AG10803 (cell line): ENCODE data around the gene VWA2.

Experiments used
- DNase-seq: peaks from one replicate; pipeline ENCODE4 v3.0.0; 2010; ENCODE audit warnings: low read depth
- H3K4me3 ChIP-seq: 2 replicates; pipeline ENCODE4 v1.5.1; 2011; ENCODE audit warnings: mild to moderate bottlenecking, low read length, control low read depth
- TF ChIP-seq, protein P1 (sequence below): conservative IDR thresholded peaks from 2 replicates; pipeline ENCODE4 v1.5.1; 2011; ENCODE audit warnings: mild to moderate bottlenecking, low read length, control low read depth, inconsistent platforms

VWA2 gene

DNA sequence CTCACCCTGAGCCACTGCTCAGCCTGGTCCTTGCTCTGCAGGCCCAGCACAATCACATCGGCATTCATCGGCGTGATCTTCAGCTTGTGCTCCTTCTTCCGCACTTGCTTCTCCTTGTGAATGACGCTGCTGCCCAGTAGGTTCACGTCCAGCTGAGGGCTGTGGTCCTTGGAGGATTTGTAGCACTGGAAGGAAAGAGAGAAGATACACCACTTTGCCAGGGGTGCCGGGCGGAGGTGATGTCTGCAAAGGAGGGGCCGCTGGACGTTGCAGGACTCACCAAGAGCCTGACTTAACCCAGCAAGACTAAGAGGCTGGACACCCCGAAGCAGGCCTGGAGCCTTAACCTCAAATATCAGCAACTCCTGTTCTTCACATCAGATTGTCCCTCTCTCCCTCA, 74.8 kb downstream of the VWA2 start:
- TF ChIP-seq, protein P1, sequence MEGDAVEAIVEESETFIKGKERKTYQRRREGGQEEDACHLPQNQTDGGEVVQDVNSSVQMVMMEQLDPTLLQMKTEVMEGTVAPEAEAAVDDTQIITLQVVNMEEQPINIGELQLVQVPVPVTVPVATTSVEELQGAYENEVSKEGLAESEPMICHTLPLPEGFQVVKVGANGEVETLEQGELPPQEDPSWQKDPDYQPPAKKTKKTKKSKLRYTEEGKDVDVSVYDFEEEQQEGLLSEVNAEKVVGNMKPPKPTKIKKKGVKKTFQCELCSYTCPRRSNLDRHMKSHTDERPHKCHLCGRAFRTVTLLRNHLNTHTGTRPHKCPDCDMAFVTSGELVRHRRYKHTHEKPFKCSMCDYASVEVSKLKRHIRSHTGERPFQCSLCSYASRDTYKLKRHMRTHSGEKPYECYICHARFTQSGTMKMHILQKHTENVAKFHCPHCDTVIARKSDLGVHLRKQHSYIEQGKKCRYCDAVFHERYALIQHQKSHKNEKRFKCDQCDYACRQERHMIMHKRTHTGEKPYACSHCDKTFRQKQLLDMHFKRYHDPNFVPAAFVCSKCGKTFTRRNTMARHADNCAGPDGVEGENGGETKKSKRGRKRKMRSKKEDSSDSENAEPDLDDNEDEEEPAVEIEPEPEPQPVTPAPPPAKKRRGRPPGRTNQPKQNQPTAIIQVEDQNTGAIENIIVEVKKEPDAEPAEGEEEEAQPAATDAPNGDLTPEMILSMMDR, result no peak
- no peak overlapping the region for H3K4me3 ChIP-seq
- no peak for DNase-seq

DNA sequence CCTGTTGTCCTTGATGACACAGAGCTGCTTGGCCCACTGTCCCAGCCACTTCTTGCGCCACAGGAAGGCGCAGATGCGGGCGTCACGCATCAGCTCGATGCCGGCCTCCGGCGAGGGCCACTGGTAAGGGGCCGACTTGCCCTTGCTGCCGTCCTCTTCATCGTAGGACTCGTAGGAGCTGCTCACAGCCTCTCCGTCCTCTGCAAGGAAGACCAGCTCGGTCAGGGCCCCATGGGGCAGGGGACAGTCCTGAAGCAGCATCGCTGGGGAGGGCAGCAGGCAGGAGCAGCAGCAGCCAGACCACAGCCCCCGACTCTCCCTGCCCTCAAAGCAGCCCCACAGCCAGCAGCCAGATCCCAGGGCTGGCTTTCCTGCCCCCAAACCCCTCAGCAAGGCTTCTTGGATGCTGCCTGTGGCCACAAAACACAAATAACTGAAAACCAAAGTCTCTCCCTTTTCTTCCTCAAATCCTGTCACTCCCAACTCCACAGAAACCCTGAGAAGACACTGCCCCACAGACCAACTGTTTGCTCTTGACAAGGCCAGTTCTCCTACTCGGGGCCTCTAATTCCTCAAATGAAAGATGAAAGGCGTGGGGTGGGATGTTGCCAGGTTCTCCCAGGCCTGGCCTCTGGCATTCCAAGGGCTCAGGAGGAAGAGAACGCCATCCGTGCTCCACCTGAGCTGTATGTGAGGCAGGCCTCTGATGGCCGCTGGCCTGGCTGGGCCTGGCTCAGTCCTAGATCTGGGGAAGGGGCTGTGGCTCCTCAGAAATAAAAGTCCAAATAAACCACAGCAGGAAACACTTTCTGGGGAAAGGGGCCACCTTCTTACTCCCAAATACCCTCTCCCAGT, 76.7 kb downstream of the VWA2 start:
- H3K4me3 ChIP-seq, result no peak overlapping the region
- TF ChIP-seq, protein P1, result no peak
- no peak for DNase-seq

DNA sequence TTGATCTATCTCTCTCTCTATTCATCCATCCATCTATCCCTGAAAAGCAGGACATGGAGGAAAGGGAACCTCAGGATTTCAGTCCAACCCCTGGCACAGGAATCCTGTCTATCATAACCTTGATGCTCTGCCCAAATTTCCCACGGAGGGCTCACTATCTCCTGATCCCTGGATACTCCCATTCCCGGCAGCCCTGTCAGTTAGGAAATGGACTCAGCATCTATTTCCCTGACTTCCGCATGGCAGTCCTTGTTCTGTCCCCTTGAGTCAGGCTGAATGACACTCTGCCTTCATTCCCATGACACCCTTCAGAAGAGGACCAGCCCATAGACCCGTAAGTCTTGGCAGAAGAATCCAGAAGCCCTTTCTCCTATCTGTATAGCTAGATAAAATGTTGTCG, 77.7 kb downstream of the VWA2 start:
- TF ChIP-seq, protein P1, result no peak
- no peak overlapping the region for H3K4me3 ChIP-seq
- DNase-seq, result no peak

DNA sequence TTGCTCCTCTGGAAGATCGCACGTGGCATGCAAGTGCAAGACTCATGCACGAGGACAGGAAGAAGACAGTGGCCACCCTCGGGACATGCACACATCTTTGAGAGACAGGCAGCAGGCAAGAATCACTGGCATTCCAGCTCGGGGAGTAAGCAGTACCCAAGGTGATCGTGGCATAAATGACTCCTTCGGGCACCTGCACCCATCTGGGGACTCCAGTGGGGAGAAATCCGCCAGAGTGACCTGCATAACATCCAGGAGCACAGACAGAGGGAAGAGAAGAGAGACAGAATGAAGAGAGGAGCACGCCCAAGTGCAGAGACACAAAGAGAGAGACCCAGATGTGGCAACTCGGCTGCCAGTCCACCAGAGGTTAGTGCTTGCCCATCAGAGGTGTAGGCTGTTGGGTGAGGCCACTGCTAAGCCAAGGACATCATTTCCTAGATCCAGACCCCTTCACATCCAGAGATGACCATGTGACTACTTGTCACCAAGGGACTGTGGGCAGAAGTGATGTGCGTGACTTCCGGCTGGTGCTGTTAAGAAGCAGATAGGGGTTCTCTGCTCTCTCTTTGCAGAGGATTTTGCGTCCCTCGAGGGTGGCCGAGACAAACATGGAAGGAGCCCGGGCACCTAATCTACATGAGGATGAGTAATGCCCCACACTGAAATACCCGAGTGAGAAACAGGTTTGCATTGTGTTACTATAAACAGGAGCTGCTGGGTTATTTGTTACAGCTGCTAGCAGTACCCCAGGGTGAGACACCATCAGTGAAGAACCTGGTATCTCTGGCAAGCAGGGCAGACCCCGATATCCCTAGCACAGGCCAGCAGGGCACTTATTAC, 80.6 kb downstream of the VWA2 start:
- no peak overlapping the region for H3K4me3 ChIP-seq
- TF ChIP-seq, protein P1, result no peak
- no peak for DNase-seq

DNA sequence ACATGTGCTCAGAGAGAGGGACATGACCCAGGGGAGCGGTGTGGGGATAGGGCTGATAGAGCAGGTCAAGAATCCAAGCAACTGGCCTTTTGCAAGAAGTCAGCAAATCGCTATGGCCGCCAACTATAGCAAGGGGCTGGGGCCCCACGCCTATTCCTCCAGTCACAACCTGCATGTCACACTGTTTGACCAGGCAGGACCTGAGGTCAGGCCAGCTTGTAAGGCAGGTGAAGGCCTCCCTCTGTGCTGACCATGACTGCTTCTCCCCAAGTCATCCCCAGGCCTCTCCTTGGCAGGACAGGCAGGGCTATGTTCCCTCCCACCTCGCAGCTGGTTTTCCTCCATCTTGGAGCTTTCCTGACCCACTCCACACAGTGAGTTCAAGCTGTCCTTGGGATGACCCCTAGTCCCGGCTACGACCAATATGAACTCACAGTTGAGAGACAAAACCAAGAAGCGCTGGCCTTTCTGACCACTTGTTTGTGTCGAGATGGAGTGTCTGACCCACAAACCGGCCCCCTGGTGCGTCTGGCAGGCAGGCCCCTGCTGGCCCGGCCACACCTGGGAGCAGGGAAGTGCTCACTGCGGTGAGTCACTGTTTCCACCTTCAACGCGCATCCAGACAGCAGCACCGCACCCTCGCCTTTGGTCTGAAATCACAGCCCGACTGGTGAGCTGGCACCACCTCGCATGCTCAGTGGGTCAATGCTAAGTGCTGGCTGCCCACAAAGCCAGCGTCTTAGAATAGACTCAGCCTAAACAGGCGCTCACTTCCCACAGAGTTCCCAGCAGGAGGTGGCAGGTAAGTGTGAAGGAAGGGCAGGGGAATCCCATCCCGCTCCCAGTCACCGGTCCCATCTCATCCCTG, 81.4 kb downstream of the VWA2 start:
- DNase-seq, result no peak
- TF ChIP-seq, protein P1, result no peak
- no peak overlapping the region for H3K4me3 ChIP-seq

DNA sequence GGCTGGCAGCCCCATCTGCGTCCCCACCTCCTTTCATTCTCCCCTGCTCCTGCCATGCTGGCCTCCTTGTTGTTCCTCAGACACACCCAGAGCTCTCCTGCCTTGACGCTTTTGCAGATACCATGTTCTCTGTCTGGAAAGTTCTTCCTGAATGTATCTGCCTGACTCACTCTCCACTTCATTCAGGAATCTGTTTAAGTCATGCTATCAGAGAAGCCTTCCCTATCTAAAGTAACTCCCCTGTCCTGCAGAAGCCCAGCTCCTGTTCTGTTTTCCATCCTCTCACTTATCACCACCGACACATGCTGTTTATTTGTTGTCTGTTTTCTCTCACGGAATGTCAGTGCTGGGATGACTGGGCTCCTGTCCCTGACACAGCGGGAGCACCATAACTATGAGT, 83.3 kb downstream of the VWA2 start:
- TF ChIP-seq, protein P1, result no peak

More for the DNA sequence above, 83.3 kb downstream of the VWA2 start:
- no peak for DNase-seq
- H3K4me3 ChIP-seq, result no peak overlapping the region
